IMR-90 (cell line): Measurements from ENCODE around the gene MEN1.

Experiments used
- BHLHE40 ChIP-seq: fragments of 150-350 bp; IDR thresholded peaks from 2 replicates; pipeline ENCODE4 v1.6.1; 2016; ENCODE audit warnings: mild to moderate bottlenecking, low read depth, low read length
- POLR2A ChIP-seq: IDR thresholded peaks from 2 replicates; pipeline ENCODE4 v1.6.1; 2012; ENCODE audit warnings: mild to moderate bottlenecking, low read depth, low read length
- RAD21 ChIP-seq: IDR thresholded peaks from 2 replicates; pipeline ENCODE4 v1.6.1; 2012; ENCODE audit warnings: low read length, improper control_type of control experiment
- TF ChIP-seq, protein P1 (sequence below): conservative IDR thresholded peaks from 2 replicates; pipeline ENCODE4 v1.5.1; 2012; ENCODE audit warnings: mild to moderate bottlenecking, low read depth, low read length, improper control_type of control experiment
- TF ChIP-seq, protein P2 (sequence below): fragments of 150-350 bp; IDR thresholded peaks from 2 replicates; pipeline ENCODE4 v1.6.1; 2017; ENCODE audit warnings: mild to moderate bottlenecking, antibody characterized with exemption, low read length, low read depth

GRCh38 chr11:64799256-64799622 is 11.1 kb downstream of the MEN1 start:
- TF ChIP-seq, protein P1, sequence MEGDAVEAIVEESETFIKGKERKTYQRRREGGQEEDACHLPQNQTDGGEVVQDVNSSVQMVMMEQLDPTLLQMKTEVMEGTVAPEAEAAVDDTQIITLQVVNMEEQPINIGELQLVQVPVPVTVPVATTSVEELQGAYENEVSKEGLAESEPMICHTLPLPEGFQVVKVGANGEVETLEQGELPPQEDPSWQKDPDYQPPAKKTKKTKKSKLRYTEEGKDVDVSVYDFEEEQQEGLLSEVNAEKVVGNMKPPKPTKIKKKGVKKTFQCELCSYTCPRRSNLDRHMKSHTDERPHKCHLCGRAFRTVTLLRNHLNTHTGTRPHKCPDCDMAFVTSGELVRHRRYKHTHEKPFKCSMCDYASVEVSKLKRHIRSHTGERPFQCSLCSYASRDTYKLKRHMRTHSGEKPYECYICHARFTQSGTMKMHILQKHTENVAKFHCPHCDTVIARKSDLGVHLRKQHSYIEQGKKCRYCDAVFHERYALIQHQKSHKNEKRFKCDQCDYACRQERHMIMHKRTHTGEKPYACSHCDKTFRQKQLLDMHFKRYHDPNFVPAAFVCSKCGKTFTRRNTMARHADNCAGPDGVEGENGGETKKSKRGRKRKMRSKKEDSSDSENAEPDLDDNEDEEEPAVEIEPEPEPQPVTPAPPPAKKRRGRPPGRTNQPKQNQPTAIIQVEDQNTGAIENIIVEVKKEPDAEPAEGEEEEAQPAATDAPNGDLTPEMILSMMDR = no peak
- TF ChIP-seq, protein P2, sequence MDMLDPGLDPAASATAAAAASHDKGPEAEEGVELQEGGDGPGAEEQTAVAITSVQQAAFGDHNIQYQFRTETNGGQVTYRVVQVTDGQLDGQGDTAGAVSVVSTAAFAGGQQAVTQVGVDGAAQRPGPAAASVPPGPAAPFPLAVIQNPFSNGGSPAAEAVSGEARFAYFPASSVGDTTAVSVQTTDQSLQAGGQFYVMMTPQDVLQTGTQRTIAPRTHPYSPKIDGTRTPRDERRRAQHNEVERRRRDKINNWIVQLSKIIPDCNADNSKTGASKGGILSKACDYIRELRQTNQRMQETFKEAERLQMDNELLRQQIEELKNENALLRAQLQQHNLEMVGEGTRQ = no peak
- no peak for TF ChIP-seq POLR2A
- no peak for TF ChIP-seq RAD21
- no peak for TF ChIP-seq BHLHE40
